HG02884 (cell line): ENCODE measurements around the gene TPK1.
"Not testable (repeated sequence)": the region's sequence is repeated elsewhere in the genome, so short reads cannot be mapped to it uniquely, and the experiment has no call there.

Source experiments
- ATAC-seq: cut with Tn5 transposase; IDR thresholded peaks from one replicate; pipeline ENCODE4 v1.9.1; 2021; ENCODE audit warnings: mild to moderate bottlenecking, moderate library complexity; ENCODE audit not compliant: unreplicated experiment

The TPK1 gene

DNA sequence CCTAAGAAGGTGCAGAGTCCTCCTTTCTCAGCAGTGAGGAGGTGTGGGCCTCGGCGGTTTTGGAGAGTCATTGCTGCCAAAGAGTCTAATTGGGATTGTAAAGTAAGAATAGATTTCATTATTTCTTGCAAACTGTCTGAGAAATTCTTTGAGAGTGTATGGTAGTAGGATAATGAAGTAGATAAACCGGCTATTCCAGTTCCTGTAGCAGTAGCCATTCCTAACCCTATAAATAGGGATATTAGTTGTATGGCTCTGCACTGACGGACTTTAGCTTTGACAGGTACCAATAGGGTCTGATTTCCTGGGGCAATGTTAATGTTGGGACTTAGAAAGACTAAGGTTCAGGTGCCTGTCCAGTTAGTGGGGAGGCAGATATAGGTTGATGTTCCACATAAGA is 416.9 kb downstream of the TPK1 start:
- ATAC-seq, result not testable (repeated sequence)

DNA sequence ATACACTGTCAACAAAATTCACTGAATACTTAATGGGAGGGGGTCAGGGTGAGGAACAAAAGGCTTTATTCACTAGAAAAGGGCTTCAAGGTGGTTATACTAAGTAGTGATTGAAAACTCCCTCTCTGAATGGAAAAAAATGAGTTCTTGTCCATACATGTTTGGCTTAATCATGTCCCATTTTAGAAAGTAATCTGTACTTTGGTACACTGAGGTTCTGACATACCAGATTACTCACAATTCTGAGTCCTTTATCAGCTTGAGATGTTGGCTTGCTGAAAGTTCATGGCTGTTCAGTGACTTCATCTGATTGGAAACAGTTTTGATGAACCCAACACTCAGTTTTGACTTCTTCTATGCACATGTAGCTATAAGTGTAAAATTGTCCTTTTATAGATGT is 419.5 kb downstream of the TPK1 start:
- no peak for ATAC-seq

DNA sequence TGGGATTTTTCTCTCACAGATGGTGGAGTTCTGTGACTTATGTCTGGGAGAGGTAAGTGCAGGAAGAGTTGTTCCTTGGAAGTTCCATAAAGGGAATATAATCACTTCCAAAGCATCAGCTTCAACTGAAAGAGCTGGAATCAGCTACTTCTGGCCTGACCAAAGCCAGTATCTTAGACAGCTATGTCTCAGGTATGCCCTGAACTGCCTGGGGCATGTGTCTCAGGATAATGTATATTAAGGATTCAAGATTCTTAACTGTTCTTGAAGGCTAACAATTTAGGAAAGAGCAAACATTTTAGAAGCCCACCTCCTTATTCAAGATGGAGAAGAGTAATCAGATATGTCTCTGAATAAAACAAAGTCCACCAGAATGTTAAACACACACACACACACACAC is 420.0 kb downstream of the TPK1 start:
- ATAC-seq, result no peak

DNA sequence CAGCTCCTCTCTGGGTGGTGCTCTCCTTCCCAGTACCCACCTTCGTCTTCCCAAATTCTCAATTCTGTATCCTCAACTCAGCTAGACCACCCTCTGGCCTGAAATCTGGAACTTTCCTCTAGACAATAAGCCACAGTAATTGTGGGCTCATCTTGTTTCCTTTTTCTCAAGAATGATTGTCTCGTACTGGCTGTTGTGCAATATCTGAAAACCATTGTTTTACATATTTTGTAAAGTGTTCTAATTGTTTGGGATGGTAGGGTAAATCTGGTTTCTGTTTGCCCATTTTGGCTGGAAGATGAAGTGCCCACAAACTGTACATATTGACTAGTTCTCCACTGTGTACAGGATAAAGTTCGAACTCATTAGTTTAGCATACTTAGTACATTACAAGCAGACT is 421.0 kb downstream of the TPK1 start:
- no peak for ATAC-seq

DNA sequence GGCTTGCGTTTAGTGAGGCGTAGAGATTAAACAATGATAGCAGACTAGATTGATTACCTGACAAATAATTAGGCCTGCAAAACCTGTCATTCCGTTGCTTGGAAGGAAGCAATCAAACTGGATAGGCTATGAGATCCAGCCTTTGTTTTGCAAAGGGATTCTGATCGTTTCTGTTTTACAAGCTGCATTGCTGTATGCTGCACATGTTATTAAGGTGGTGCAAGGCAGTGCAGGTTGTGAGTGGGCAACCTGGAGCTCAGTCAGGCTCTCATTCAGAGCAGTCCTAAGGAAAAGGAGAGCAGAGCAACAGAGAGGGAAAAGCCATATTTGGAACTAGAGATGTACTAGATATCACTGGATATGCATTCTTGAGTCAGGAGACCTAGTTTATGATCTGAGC is 425.4 kb downstream of the TPK1 start:
- ATAC-seq, result no peak

DNA sequence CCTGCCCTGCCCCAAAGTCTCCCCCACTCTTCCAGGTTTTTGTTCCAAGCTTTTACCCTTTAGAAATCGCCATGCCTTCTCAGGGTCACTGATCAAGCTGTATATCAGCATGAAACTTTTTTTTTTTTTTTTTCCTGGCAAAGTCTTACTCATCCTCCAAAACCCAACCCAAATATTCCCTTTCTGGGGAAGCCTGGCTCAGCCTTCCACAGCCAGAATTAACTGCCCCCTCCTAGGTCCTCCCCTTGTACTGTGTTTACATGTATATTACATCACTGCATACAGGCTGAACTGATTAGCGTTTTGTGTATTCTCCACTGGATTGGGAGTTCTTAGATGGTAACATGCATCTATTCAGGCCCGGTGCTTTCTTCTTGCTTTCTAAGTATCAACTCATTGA is 427.7 kb downstream of the TPK1 start:
- no peak for ATAC-seq

DNA sequence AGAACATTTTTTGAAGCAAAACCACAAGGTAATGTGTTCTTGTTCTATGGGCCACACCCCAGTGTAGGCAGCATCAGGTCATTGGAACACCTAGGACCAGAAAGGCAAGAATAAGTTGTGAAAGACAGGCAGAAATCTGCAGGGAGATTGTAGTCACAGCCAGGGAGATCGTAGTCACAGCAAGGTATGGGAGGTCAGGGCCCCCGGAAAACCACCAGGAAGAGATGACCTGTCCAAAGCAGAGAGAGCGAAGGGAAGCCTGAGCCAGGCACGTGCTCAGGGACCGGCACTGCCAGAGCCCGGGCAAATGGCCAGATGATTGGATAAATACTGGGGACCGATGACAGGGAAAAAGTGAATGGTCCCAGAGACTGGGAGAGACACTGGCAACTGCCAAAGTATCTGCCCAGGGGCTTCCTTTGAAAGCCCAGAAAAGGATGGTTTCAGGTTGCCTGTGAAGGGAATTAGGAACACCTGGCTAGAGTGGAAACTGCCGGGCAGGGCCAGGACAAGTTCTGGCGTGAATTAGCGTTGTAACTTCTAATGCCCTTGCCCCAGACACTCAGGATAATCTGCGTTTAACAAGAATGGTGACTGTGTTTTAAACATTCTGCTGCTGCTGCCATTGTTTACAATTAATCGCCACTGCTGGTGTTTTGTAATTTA is 428.5 kb downstream of the TPK1 start:
- no peak for ATAC-seq

DNA sequence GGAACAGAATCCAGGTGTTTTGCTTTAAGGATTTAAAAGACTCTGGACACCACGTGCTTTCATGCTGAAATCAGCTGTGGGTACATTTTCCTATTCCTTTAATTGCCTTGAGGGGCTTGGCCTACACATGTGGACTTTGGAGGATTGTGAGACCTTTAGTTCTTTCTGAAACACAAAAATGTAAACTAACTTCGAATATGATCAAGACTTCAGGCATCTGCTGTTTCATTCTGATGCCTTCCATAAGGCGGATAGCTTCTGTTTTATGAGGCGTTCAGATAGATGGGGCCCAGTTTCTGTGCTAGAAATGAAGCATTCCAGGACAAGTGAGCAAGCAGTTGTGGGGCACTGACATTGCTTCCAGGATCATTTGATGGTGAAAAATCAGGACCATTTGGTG is 430.9 kb downstream of the TPK1 start:
- no peak for ATAC-seq

DNA sequence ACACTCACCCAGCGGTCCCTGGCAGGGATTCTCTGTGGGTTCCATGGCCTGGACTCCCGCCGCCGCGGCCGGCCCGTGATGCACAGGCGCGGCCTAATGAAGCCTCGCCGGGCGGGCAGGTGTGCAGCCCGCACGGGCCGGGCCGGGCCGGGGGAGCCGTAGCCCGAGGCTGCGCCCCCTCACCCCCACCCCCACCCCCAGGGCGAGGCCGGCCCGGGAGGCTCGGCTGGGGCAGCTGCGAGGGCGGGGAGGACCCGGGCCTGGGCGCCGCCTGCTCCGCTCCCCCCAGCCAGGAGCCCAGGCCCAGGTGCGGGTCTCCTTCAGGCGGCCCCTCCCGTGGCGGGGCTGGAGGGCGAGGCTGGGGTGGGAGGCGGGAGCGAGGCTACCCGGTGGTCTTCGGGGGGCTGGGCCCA is 432.2 kb downstream of the TPK1 start, which contains the start of gene NOBOX:
Gene NOBOX (minus strand): TSS at position 45 of the 413 bp plus-strand sequence.
- no peak for ATAC-seq

DNA sequence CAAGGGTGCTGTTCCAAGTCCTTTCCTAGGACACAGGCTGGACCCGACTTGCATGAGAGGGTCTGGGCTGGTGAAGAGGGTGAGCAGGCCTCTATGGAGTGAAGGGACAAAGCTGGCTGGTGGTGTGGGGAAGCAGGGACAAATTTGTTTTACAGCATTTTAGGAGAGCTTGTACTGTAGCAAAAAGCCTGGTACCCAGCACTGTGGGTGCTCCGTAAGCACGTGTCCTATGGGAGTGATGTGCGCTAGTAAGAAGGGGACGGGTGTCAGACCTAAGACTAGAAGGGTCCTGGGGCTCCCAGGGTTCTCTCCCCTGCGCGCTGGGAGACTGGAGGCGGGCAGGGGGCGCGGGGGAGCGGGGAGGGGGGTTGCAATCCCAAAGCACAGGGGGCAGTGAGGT is 432.8 kb downstream of the TPK1 start:
- ATAC-seq, result no peak
